Neutrophil (primary cell): ENCODE data around the gene MCTP2.

Experiments
- H3K27ac ChIP-seq: fragments of 200-600 bp; sonication (generic); 2 replicates; pipeline ENCODE4 v1.5.1; 2016; ENCODE audit warnings: mild to moderate bottlenecking, moderate library complexity
- H3K27me3 ChIP-seq: fragments of 200-600 bp; sonication (generic); 2 replicates; pipeline ENCODE4 v1.6.0; 2016; ENCODE audit warnings: mild to moderate bottlenecking
- H3K36me3 ChIP-seq: fragments of 200-600 bp; sonication (generic); 2 replicates; pipeline ENCODE4 v1.5.1; 2017
- H3K4me1 ChIP-seq, 2 experiments: fragments of 200-600 bp in 1 of 2; sonication (generic) in 1 of 2; 1 replicate in 1 of 2; 2 replicates in 1 of 2; pipeline versions ENCODE4 v1.5.1 to v1.6.1; 2013 to 2016; ENCODE audit warnings: low read depth in 1 of 2, low read length in 1 of 2, mild to moderate bottlenecking in 1 of 2, moderate library complexity in 1 of 2; ENCODE audit not compliant: control insufficient read depth in 1 of 2, insufficient read depth in 1 of 2
- H3K4me3 ChIP-seq, 2 experiments: fragments of 200-600 bp in 1 of 2; sonication (generic) in 1 of 2; 1 replicate in 1 of 2; 2 replicates in 1 of 2; pipeline ENCODE4 v1.5.1; 2013 to 2016; ENCODE audit warnings: low read depth in 1 of 2, low read length in 1 of 2, mild to moderate bottlenecking in 1 of 2, moderate library complexity in 1 of 2
- H3K9me3 ChIP-seq: fragments of 200-600 bp; sonication (generic); 2 replicates; pipeline ENCODE4 v1.5.1; 2016
- CTCF ChIP-seq: fragments of 200-600 bp; sonication (generic); IDR thresholded peaks from 2 replicates; pipeline ENCODE4 v1.5.1; 2016; ENCODE audit warnings: antibody characterized with exemption

MCTP2 gene

GRCh38 chr15:94270570-94270969 lies 39.2 kb downstream of the MCTP2 start:
- Histone ChIP-seq H3K4me3 (no peak overlapping the region), H3K27me3 (no peaks in the 10 kb centered on the region), H3K9me3 (no peaks in the 10 kb centered on the region), H3K27ac (no peak overlapping the region), H3K4me1 (peaks cover 26 to 50% of the 10 kb centered on the region in 2 experiments), H3K36me3 (no peaks in the 10 kb centered on the region)
- no peak for TF ChIP-seq CTCF

GRCh38 chr15:94272251-94272898 lies 41.0 kb downstream of the MCTP2 start:
- H3K4me3 ChIP-seq = no peak overlapping the region
- no peaks in the 10 kb centered on the region for H3K27me3 ChIP-seq
- no peaks in the 10 kb centered on the region for H3K36me3 ChIP-seq
- peaks cover 17 to 42% of the 10 kb centered on the region in 2 experiments for H3K4me1 ChIP-seq
- peak overlapping the region; percentile 59 for H3K27ac ChIP-seq
- TF ChIP-seq CTCF = no peak
- H3K9me3 ChIP-seq = no peaks in the 10 kb centered on the region

- H3K27ac ChIP-seq = peak overlapping the region; percentile 59
- no peaks in the 10 kb centered on the region for H3K9me3 ChIP-seq
- no peak overlapping the region for H3K4me3 ChIP-seq
- no peaks in the 10 kb centered on the region for H3K36me3 ChIP-seq
- H3K4me1 ChIP-seq = peaks cover 17 to 42% of the 10 kb centered on the region in 2 experiments
- H3K27me3 ChIP-seq = no peaks in the 10 kb centered on the region
- no peak for TF ChIP-seq CTCF
These were observed 42.5 kb downstream of the MCTP2 start for GRCh38 chr15:94273826-94274225.

- H3K27ac ChIP-seq = peak overlapping the region; percentile 33
- H3K27me3 ChIP-seq = no peaks in the 10 kb centered on the region
- peaks cover 17 to 37% of the 10 kb centered on the region in 2 experiments for H3K4me1 ChIP-seq
- TF ChIP-seq CTCF = no peak
- no peaks in the 10 kb centered on the region for H3K9me3 ChIP-seq
- H3K36me3 ChIP-seq = no peaks in the 10 kb centered on the region
- H3K4me3 ChIP-seq = no peak overlapping the region
These were observed 43.4 kb downstream of the MCTP2 start for GRCh38 chr15:94274745-94275144.

- no peaks in the 10 kb centered on the region for H3K36me3 ChIP-seq
- no peak for TF ChIP-seq CTCF
- peaks cover 21 to 39% of the 10 kb centered on the region in 2 experiments for H3K4me1 ChIP-seq
These were observed 46.1 kb downstream of the MCTP2 start for GRCh38 chr15:94277485-94277884.

More at GRCh38 chr15:94277485-94277884, 46.1 kb downstream of the MCTP2 start:
- Histone ChIP-seq H3K27me3 (no peaks in the 10 kb centered on the region), H3K27ac (no peak overlapping the region), H3K9me3 (no peaks in the 10 kb centered on the region), H3K4me3 (no peak overlapping the region)
